ENCODE data around the gene ATOH8.

ATOH8 gene

GRCh38 chr2:85772019-85772745 lies 18.4 kb downstream of the ATOH8 start:
- no peak overlapping the region for H3K9ac ChIP-seq (ENCODE audit: low read depth, low read length)
- no peaks in the 10 kb centered on the region for H3K36me3 ChIP-seq (ENCODE audit: insufficient read depth, low read length)
- H3K9me3 ChIP-seq (ENCODE audit: control insufficient read depth, insufficient read depth, low read length): no peaks in the 10 kb centered on the region
- peaks cover 34% of the 10 kb centered on the region for H3K4me1 ChIP-seq (ENCODE audit: insufficient read depth, low read length)

GRCh38 chr2:85772841-85773491 lies 19.2 kb downstream of the ATOH8 start:
- Histone ChIP-seq H3K36me3 (ENCODE audit: insufficient read depth, low read length) (no peaks in the 10 kb centered on the region), H3K9ac (ENCODE audit: low read depth, low read length) (no peak overlapping the region), H3K4me1 (ENCODE audit: insufficient read depth, low read length) (peaks cover 38% of the 10 kb centered on the region), H3K9me3 (ENCODE audit: control insufficient read depth, insufficient read depth, low read length) (no peaks in the 10 kb centered on the region)

- H3K4me1 ChIP-seq (ENCODE audit: insufficient read depth, low read length): peaks cover 32% of the 10 kb centered on the region
- no peak overlapping the region for H3K9ac ChIP-seq (ENCODE audit: low read depth, low read length)
- no peaks in the 10 kb centered on the region for H3K9me3 ChIP-seq (ENCODE audit: control insufficient read depth, insufficient read depth, low read length)
- H3K36me3 ChIP-seq (ENCODE audit: insufficient read depth, low read length): no peaks in the 10 kb centered on the region
These were observed 19.9 kb downstream of the ATOH8 start for GRCh38 chr2:85773692-85774091.

- Histone ChIP-seq H3K9ac (ENCODE audit: low read depth, low read length) (no peak overlapping the region), H3K36me3 (ENCODE audit: insufficient read depth, low read length) (no peaks in the 10 kb centered on the region), H3K9me3 (ENCODE audit: control insufficient read depth, insufficient read depth, low read length) (no peaks in the 10 kb centered on the region), H3K4me1 (ENCODE audit: insufficient read depth, low read length) (peaks cover 25% of the 10 kb centered on the region)
These were observed 20.6 kb downstream of the ATOH8 start for GRCh38 chr2:85774126-85774978.

GRCh38 chr2:85775406-85776381 lies 21.9 kb downstream of the ATOH8 start:
- H3K9me3 ChIP-seq (ENCODE audit: control insufficient read depth, insufficient read depth, low read length): no peaks in the 10 kb centered on the region

GRCh38 chr2:85776672-85777071 lies 22.9 kb downstream of the ATOH8 start:
- no peak overlapping the region for H3K9ac ChIP-seq (ENCODE audit: low read depth, low read length)
- H3K9me3 ChIP-seq (ENCODE audit: control insufficient read depth, insufficient read depth, low read length): no peaks in the 10 kb centered on the region
- no peaks in the 10 kb centered on the region for H3K36me3 ChIP-seq (ENCODE audit: insufficient read depth, low read length)
- peaks cover 16% of the 10 kb centered on the region for H3K4me1 ChIP-seq (ENCODE audit: insufficient read depth, low read length)

More at GRCh38 chr2:85775406-85776381, 21.9 kb downstream of the ATOH8 start:
- Histone ChIP-seq H3K36me3 (ENCODE audit: insufficient read depth, low read length) (no peaks in the 10 kb centered on the region), H3K4me1 (ENCODE audit: insufficient read depth, low read length) (peaks cover 22% of the 10 kb centered on the region), H3K9ac (ENCODE audit: low read depth, low read length) (no peak overlapping the region)

GRCh38 chr2:85777441-85777861 lies 23.7 kb downstream of the ATOH8 start:
- Histone ChIP-seq H3K36me3 (ENCODE audit: insufficient read depth, low read length) (no peaks in the 10 kb centered on the region), H3K9ac (ENCODE audit: low read depth, low read length) (no peak overlapping the region), H3K9me3 (ENCODE audit: control insufficient read depth, insufficient read depth, low read length) (no peaks in the 10 kb centered on the region), H3K4me1 (ENCODE audit: insufficient read depth, low read length) (peaks cover 10% of the 10 kb centered on the region; the same call in 1 of the 2 replicates)

- H3K9me3 ChIP-seq (ENCODE audit: control insufficient read depth, insufficient read depth, low read length): no peaks in the 10 kb centered on the region
- peaks cover 5% of the 10 kb centered on the region; the same call in 1 of the 2 replicates for H3K4me1 ChIP-seq (ENCODE audit: insufficient read depth, low read length)
- H3K9ac ChIP-seq (ENCODE audit: low read depth, low read length): no peak overlapping the region
- no peaks in the 10 kb centered on the region for H3K36me3 ChIP-seq (ENCODE audit: insufficient read depth, low read length)
These were observed 25.0 kb downstream of the ATOH8 start for GRCh38 chr2:85778646-85779379.

- Histone ChIP-seq H3K36me3 (ENCODE audit: insufficient read depth, low read length) (no peaks in the 10 kb centered on the region), H3K9ac (ENCODE audit: low read depth, low read length) (no peak overlapping the region), H3K4me1 (ENCODE audit: insufficient read depth, low read length) (peaks cover 13% of the 10 kb centered on the region), H3K9me3 (ENCODE audit: control insufficient read depth, insufficient read depth, low read length) (no peaks in the 10 kb centered on the region)
These were observed 26.0 kb downstream of the ATOH8 start for GRCh38 chr2:85779641-85780315.

- Histone ChIP-seq H3K9ac (ENCODE audit: low read depth, low read length) (no peak overlapping the region), H3K36me3 (ENCODE audit: insufficient read depth, low read length) (no peaks in the 10 kb centered on the region), H3K9me3 (ENCODE audit: control insufficient read depth, insufficient read depth, low read length) (no peaks in the 10 kb centered on the region), H3K4me1 (ENCODE audit: insufficient read depth, low read length) (peaks cover 13% of the 10 kb centered on the region)
These were observed 26.7 kb downstream of the ATOH8 start for GRCh38 chr2:85780316-85781012.

- Histone ChIP-seq H3K36me3 (ENCODE audit: insufficient read depth, low read length) (no peaks in the 10 kb centered on the region), H3K9ac (ENCODE audit: low read depth, low read length) (no peak overlapping the region), H3K9me3 (ENCODE audit: control insufficient read depth, insufficient read depth, low read length) (no peaks in the 10 kb centered on the region), H3K4me1 (ENCODE audit: insufficient read depth, low read length) (peaks cover 13% of the 10 kb centered on the region)
These were observed 27.2 kb downstream of the ATOH8 start for GRCh38 chr2:85781013-85781332.

GRCh38 chr2:85783796-85784195 lies 30.0 kb downstream of the ATOH8 start:
- no peaks in the 10 kb centered on the region for H3K36me3 ChIP-seq (ENCODE audit: insufficient read depth, low read length)
- no peaks in the 10 kb centered on the region for H3K9me3 ChIP-seq (ENCODE audit: control insufficient read depth, insufficient read depth, low read length)
- H3K4me1 ChIP-seq (ENCODE audit: insufficient read depth, low read length): peaks cover 8% of the 10 kb centered on the region; the same call in 1 of the 2 replicates
- no peak overlapping the region for H3K9ac ChIP-seq (ENCODE audit: low read depth, low read length)
